Endothelial cell of umbilical vein (primary cell): ENCODE measurements around the gene CTNS.

Source experiments
- CTCF ChIP-seq, 2 donors: IDR thresholded peaks; 1 replicate in 1 of 2; 2 replicates in 1 of 2; pipeline ENCODE4 v1.5.1; 2011; ENCODE audit warnings: low read length in 2 of 2, mild to moderate bottlenecking in 2 of 2, moderate library complexity in 2 of 2, control low read depth in 1 of 2, inconsistent platforms in 1 of 2, low read depth in 1 of 2; ENCODE audit not compliant: insufficient read depth in 1 of 2; ENCODE audit errors: extremely low read depth in 1 of 2
- EZH2 ChIP-seq: IDR thresholded peaks from 2 replicates; pipeline ENCODE4 v1.6.1; 2012; ENCODE audit warnings: borderline replicate concordance, low read depth, mild to moderate bottlenecking, moderate library complexity, low read length, inconsistent platforms; ENCODE audit not compliant: severe bottlenecking
- GATA2 ChIP-seq: IDR thresholded peaks from 2 replicates; pipeline ENCODE4 v1.7.0; 2011; ENCODE audit warnings: low read depth, mild to moderate bottlenecking, moderate library complexity, mixed read lengths, low read length; ENCODE audit not compliant: insufficient read length, insufficient read depth
- JUN ChIP-seq: IDR thresholded peaks from 2 replicates; pipeline ENCODE4 v1.6.1; 2011; ENCODE audit warnings: borderline replicate concordance, low read depth; ENCODE audit not compliant: insufficient read length, insufficient read depth
- MYC ChIP-seq: IDR thresholded peaks from one replicate; pipeline ENCODE4 v1.6.1; 2011; ENCODE audit warnings: mild to moderate bottlenecking, low read depth, low read length
- POLR2A ChIP-seq: IDR thresholded peaks from 2 replicates; pipeline ENCODE4 v1.6.1; 2012; ENCODE audit warnings: low read depth, mild to moderate bottlenecking, control low read depth, low read length

- no peak for TF ChIP-seq CTCF (IDR thresholded peaks at IDR 0.05; ENCODE audit: extremely low read depth in 1 of 2, insufficient read depth in 1 of 2, low read depth in 1 of 2, low read length in 2 of 2)
- no peak for TF ChIP-seq POLR2A
- no peak for TF ChIP-seq EZH2
- TF ChIP-seq JUN, result no peak
- no peak for TF ChIP-seq MYC
- no peak for TF ChIP-seq GATA2
Measured at GRCh38 chr17:3630781-3631180, 5.8 kb upstream of the CTNS start.
